CD4-positive, alpha-beta T cell treated with Interleukin-15 for 1 hour (primary cell): ENCODE data around the gene RDH13.
A peak's percentile ranks its signal among the peaks of the same experiment; 100 is the strongest.

Experiments
- DNase-seq: peaks from one replicate; pipeline ENCODE4 v3.0.0-alpha.2; 2020

The RDH13 gene

DNA sequence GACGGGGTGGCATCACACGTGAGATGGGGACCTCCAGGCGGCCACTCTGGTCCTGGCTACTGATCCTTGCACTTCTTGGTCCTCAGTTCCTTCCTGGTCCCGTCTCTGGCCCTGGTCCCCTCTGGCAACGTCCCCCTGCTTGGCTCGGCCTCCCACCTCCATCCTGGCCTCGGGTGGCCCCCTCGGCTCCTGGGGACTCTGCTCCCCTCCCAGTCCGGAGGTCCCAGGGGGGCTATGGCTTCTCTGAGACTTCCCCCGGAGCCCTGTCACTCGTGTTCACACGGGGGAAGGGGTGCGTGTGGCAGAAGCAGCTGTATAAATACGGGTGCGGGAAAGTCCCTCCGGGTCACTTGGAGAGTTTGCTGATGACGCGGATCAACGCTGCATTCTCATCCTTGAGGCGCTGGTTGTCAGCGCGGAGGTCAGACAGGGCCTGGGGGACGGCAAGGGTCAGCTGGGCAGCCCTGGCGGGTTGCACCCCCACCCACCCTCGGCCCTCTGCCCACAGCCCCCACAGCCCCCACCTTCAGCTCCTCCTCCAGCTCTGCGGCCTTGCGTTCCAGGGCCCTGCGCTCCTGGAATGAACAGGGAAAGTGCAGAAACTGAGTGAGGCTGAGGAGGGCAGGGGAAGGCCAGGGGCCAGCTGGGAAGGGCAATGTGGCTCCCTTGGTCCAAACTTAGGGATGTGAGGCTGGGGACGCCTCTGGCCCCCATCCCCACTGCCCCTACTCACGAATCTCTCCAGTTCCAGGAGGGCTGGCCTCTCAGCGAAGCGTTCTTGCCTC, 28.4 kb upstream of the RDH13 start:
- no peak for DNase-seq

GRCh38 chr19:55090564-55090963, 27.6 kb upstream of the RDH13 start:
- no peak for DNase-seq

DNA sequence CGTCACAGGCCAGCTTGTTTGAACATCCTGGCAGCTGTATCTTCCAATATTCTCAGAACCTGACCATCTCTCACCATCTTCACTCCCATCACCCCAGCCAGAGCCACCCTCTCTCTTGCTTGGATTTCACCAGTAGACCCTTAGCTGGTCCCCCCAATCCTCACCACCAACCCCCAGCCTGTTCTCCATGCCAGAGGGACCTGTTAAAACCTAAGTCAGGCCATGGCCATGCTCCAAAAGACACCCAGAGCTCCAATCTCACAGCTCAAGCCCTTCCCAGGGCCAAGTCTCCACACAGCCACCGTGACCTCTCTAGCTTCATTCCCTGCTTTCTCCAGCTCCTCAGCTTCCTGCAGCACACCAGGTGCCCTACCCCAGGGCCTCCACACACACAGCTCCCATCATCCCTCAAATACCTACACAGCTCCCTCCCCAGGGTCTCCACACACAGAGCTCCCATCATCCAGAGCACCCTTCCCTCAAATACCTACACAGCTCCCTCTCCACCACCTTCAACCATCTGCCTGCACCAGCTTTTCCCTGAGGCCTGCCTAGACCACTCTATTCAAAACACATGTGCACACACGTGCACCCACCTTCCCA, 26.5 kb upstream of the RDH13 start:
- DNase-seq = no peak

DNA sequence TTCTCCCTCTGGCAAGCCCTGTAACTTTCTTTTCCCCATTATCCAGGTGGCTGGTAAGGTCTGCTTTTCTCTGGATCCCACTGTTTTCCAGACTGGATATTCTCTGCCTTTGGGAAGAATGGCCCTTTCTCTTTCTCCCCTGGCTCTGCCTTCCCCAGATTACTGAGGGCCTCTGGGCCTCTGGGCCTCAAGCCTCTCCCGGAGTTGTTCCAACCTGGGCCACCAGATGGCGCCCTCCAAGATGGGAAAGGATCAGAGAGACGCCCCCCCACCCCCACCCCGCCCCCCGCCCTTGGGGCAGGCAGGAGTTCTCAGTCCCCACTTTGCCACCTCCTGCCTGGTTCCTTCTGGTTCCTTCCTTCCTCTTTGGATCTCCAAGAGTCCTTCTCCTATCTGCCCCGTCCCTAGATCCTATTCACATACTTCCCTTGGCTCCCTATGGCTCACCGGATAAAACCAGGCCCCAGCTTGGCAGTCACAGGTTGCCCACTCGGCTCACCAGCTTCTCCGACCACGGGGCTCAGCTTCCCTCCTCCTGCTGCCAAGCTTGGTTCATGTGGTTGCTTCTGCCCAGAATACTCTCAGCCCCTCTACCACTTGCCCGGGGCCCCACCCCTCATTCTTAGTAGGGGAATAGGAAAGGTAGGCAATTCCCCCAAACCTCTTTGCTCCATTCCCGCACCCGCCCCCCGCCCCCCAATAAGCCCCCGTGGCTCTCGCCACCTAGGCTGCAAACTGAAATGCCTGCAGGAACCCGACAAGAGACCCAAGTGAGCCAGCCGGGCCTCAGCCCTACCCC, 25.8 kb upstream of the RDH13 start:
- DNase-seq = peak; percentile 64

- DNase-seq = no peak
Measured at GRCh38 chr19:55088021-55088451, 25.1 kb upstream of the RDH13 start.

DNA sequence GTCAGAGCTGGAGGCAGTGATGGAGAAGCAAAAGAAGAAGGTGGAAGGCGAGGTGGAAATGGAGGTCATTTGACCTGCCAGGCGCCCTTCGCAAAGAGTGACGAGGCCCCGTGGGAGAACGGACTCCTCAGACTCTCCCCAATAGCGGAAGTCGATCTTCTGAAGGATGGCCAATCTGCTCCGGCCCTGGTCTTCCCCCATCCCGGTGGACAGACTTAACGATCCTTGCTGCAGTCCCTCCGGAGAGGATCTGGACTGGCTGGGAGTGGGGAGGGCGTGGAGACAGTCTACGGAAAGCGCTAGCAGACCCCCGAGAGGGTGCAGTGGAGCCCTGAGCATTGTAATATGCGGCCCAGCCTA, 24.6 kb upstream of the RDH13 start:
- DNase-seq = no peak

DNA sequence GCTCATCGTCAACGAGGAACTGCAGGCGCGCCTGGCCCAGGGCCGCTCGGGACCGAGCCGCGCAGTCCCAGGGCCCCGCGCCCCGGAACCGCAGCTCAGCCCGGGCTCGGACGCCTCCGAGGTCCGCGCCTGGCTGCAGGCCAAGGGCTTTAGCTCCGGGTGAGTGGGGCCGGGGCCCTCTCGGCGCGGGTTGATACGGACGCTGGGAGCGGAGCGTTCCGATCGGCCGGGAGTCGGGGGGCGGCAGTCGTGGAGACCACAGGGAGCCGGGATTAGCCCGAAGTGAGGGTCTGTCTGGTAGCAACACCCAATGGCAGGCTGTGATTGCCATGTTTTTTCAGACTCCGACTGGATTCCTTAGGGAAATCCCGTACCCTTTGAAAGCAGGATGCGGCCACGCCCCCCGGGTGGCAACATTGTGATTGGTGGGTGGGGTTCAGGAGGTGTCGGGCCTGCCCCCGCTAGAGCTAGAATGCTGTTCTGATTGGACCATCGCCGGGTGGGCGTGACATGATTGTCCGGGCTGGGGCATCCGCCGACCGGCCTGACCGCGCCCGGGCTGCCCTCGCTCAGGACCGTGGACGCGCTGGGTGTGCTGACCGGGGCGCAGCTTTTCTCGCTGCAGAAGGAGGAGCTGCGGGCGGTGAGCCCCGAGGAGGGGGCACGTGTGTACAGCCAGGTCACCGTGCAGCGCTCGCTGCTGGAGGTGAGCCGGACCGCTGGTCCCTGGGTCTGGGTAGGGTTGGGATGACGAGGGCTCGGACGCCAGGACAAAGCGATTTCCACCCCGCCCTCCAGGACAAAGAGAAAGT, 24.0 kb upstream of the RDH13 start:
- peak; percentile 54 for DNase-seq

GRCh38 chr19:55085923-55086715, 23.2 kb upstream of the RDH13 start:
- no peak for DNase-seq

GRCh38 chr19:55084416-55084815, 21.5 kb upstream of the RDH13 start:
- no peak for DNase-seq

GRCh38 chr19:55083004-55083850, 20.3 kb upstream of the RDH13 start:
- no peak for DNase-seq

DNA sequence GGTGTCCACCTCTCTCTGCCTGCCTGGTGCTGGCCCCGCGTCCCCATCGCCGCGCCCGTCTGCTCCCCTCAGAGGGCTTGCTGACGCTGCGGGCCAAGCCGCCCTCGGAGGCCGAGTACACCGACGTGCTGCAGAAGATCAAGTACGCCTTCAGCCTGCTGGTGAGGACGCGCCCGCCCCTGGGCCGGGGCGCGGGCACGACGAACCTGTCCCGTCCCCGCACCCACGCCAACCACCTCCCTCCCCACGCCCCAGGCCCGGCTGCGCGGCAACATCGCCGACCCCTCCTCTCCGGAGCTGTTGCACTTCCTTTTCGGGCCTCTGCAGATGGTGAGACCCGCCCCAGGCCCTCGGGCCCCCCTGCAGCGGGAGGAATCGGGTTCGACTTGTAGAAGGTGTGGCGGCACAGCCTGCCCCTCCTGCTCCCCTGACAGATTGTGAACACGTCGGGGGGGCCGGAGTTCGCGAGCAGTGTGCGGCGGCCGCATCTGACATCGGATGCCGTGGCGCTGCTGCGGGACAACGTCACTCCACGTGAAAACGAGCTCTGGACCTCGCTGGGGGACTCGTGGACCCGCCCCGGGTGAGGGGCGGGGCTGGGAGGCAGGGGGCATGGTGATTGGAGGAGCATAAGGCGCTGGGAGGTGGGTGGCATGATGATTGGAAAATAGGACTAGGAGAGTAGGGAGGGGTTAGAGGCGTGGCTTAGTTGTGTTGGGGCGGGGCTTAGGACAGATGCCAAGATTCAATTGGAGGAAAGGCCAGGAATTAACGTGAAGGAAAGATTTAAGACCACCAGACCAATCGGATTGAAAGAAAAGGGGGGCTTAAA, 19.3 kb upstream of the RDH13 start:
- DNase-seq = peak; percentile 73

GRCh38 chr19:55081770-55082019, 18.7 kb upstream of the RDH13 start:
- DNase-seq = no peak

DNA sequence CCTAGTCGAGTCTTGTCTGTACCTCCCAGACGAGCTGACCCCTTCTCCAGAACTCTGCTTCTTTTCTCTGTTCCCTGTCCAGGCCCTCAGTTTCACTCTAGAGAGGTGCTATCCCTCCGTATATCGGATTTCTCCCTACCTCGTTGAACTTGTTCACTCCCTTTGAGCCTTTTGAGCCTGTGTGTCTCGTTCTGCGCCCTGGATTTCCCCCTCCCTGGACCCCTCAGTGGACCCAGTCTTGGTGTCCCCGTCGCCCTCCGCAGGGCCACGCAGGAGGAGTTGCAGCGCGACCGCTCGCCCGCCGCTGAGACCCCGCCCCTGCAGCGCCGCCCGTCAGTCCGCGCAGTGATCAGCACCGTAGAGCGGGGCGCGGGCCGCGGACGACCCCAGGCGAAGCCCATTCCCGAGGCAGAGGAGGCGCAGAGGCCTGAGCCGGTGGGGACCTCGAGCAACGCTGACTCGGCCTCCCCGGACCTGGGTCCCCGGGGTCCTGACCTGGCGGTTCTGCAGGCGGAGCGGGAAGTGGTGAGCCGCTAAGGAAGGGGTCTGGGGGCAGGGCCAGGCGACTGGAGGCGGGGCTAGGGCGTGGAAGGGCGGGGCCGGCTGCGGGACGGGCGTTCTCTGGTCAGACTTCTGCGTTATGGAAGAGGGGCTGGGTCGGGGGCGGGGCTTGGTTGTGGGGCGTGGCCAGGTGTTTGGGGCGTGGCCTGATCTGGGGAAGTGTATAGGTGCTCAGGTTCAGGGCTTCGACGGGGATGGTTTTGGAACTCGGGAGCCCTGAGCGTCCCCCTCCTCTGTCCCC, 18.2 kb upstream of the RDH13 start:
- peak; percentile 91 for DNase-seq

DNA sequence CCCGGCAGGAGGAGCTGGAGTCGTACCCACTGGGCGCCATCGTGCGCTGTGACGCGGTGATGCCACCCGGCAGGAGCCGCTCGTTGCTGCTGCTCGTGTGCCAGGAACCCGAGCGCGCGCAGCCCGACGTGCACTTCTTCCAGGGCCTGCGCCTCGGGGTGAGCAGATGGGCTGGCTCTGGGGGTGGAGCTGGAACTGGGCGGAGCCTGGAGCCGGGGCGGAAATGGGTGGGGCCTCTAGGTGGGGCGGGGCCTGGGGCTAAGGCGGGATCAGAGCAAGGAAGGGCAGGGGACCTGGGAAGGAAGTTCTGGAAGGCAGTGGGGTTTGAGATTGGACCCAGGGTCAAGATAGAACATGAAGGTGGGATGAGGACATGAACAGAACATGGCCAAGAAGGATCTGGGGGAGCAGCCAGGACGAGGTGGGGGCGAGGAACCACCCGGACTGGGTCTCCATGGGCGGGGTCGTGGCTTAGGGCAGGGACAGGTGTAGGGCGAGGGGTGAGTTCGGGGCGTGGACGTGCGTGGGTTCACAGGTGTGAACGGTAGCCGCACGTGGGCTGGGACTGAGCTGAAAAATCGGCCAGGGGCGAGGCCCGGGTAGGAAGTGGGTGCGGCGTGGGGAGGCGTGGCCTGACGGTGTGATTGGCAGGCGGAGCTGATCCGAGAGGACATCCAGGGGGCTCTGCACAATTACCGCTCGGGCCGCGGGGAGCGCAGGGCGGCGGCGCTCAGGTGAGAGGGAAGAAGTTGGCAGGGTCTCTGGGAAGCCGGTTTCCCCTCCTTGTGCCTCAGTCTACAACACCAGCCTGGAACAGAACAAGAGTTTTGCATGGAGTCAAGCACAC, 17.4 kb upstream of the RDH13 start:
- DNase-seq = peak; percentile 67

DNA sequence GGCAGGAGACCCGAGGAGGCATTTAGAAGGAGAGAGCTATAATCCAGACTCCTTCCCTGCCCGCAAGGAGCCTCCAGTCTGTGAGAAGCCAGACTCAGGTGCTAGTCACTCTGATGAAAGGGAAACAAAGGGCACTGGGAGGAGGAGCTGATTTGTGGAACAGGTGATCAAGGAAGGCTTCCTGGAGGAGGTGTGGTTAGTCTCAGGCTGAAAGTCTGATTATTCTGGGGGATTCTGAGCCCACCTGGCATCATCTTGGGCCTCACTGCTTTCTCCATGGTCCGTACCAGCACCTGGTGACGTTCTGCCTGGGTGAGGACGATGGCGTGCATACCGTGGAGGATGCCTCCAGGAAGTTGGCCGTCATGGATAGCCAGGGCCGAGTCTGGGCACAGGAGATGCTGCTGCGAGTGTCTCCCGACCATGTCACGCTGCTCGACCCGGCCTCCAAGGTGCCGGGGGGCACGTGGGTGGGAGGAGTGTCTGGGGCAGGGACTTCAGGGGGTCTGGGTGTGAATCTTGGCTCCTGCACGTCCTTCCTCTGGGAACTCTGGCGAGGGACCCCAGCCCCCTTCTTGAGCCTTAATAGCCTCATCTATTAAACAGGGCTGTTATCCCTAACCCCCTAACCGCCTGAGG, 16.6 kb upstream of the RDH13 start:
- DNase-seq = no peak

DNA sequence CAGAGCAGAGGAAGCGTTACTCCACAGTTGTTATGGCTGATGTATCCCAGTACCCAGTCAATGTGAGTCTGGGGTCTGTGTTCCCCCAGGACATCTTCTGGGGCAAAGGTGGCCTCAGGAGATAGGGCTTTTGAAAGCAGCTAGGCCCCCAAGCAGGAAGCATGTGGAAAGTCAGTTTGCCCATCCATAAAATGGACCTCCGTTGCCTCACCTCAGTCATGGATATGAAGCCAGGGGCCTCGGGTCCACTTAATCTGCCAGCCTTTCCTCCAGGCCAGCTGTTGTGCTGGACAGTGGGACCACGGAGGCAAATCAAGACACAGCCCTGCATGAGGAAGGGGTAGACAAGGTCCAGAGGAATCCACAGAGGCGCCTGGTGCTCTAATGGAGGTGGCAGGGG, 16.0 kb upstream of the RDH13 start:
- no peak for DNase-seq

GRCh38 chr19:55077106-55077505, 14.2 kb upstream of the RDH13 start:
- no peak for DNase-seq

GRCh38 chr19:55076321-55076720, 13.4 kb upstream of the RDH13 start:
- DNase-seq = no peak
